ENCODE data around the gene TNS4. TPM values are rescaled to one million over a fixed set of nuclear protein-coding genes. Genes with fewer than 3 reads are reported as not detected.

TNS4 gene
- total RNA-seq, 1 experiment from 2014 or later, result 36.6 TPM

- CTCF ChIA-PET, result interaction anchor here (0.6 to 1.8 kb wide), 3 partner anchors 9 to 78 kb away, joined by 4 read pairs; no protein-coding TSS in a partner anchor
- Histone ChIP-seq H3K9me3 (ENCODE audit: control insufficient read depth in 1 of 2, insufficient read depth in 1 of 2, low read depth in 1 of 2, low read length in 2 of 2) (no peaks in the 10 kb centered on the region), H3K9me2 (ENCODE audit: insufficient read depth) (no peaks in the 10 kb centered on the region), H2AFZ (ENCODE audit: low read depth, low read length, poor library complexity, severe bottlenecking) (no peak overlapping the region), H3K27ac (ENCODE audit: low read depth, low read length) (no peak overlapping the region), H3K4me2 (ENCODE audit: low read length) (peak overlapping the region; percentile 72; the same call in 1 of the 2 replicates), H3K79me2 (ENCODE audit: insufficient read depth, low read length) (no peaks in the 10 kb centered on the region), H3K9ac (ENCODE audit: low read length) (no peak overlapping the region), H3K27me3 (ENCODE audit: insufficient read depth, low read length) (no peaks in the 10 kb centered on the region), H3K36me3 (ENCODE audit: control insufficient read depth in 1 of 2, insufficient read depth in 2 of 2, low read length in 2 of 2) (peaks cover 3 to 13% of the 10 kb centered on the region in 2 experiments; a peak in 3 of 4 replicates), H4K20me1 (ENCODE audit: insufficient read depth) (no peaks in the 10 kb centered on the region), H3K4me1 (ENCODE audit: control insufficient read depth in 1 of 2, insufficient read depth in 2 of 2, low read length in 2 of 2) (peaks cover 72 to 91% of the 10 kb centered on the region in 2 experiments), H3K4me3 (replicated peaks in 1 of 2; ENCODE audit: low read depth in 1 of 2, low read length in 2 of 2) (no peak overlapping the region)
- ATAC-seq, result no peak
- POLR2A ChIA-PET, result no interaction called here
- BruUV-seq (replicated peaks), result no TSS peak
- intact Hi-C loops (cut with micrococcal nuclease), result no loop called here
- TF ChIP-seq YY1 (IDR thresholded peaks at IDR 0.05; ENCODE audit: extremely low read depth, insufficient replicate concordance, low read depth, low read length) (no peak), RAD21 (IDR thresholded peaks at IDR 0.05; ENCODE audit: low read depth) (no peak), CBX3 (IDR thresholded peaks at IDR 0.05; ENCODE audit: low read depth) (no peak), SIN3A (IDR thresholded peaks at IDR 0.05; ENCODE audit: low read depth) (no peak), ZFX (IDR thresholded peaks at IDR 0.05) (no peak), EGR1 (IDR thresholded peaks at IDR 0.05; ENCODE audit: low read depth) (no peak), CTCF (IDR thresholded peaks at IDR 0.05 in 2 of 3, conservative IDR thresholded peaks at IDR 0.05 in 1 of 3; ENCODE audit: borderline replicate concordance in 1 of 3, insufficient read depth in 1 of 3, low read depth in 2 of 3, low read length in 2 of 3) (no peak), ZBTB33 (IDR thresholded peaks at IDR 0.05; ENCODE audit: extremely low read depth, insufficient replicate concordance, low read length) (no peak), REST (IDR thresholded peaks at IDR 0.05; ENCODE audit: low read depth) (no peak), ZNF274 (IDR thresholded peaks at IDR 0.05; ENCODE audit: low read depth, low read length) (no peak), POLR2A (IDR thresholded peaks at IDR 0.05; ENCODE audit: borderline replicate concordance, extremely low read depth, insufficient read depth, insufficient read length) (no peak), TCF7L2 (IDR thresholded peaks at IDR 0.05; ENCODE audit: borderline replicate concordance, extremely low read depth, insufficient read depth, insufficient read length) (no peak), EZH2 (IDR thresholded peaks at IDR 0.05) (no peak), SP1 (IDR thresholded peaks at IDR 0.05; ENCODE audit: low read depth) (no peak), ELF1 (IDR thresholded peaks at IDR 0.05; ENCODE audit: borderline replicate concordance, low read depth) (no peak), FOSL1 (IDR thresholded peaks at IDR 0.05; ENCODE audit: low read depth) (no peak), POLR2AphosphoS5 (IDR thresholded peaks at IDR 0.05; ENCODE audit: low read depth, low read length) (no peak), EZH2phosphoT487 (IDR thresholded peaks at IDR 0.05; ENCODE audit: borderline replicate concordance) (no peak), CEBPB (IDR thresholded peaks at IDR 0.05; ENCODE audit: low read depth) (no peak)
- TF ChIP-seq, protein P1, sequence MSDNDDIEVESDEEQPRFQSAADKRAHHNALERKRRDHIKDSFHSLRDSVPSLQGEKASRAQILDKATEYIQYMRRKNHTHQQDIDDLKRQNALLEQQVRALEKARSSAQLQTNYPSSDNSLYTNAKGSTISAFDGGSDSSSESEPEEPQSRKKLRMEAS (IDR thresholded peaks at IDR 0.05), result no peak
- RAD21 ChIA-PET (ENCODE audit: low non-redundant PET in 1 of 2, low total read pairs in 2 of 2, uncharacterized antibody in 2 of 2, unreplicated experiment in 2 of 2), result no interaction called here
- DNase-seq (ENCODE audit: low read depth, low spot score), result no peak
Measured at GRCh38 chr17:40484973-40485530, 16.4 kb downstream of the TNS4 start.
